Measurements from ENCODE around the gene PIWIL1. TPM values are rescaled to one million over a fixed set of nuclear protein-coding genes. Genes with fewer than 3 reads are reported as not detected.

PIWIL1 gene
- total RNA-seq, 1 experiment from 2014 or later = not detected

GRCh38 chr12:130336723-130337487, 782 bp upstream of the PIWIL1 start:
- H3K27me3 ChIP-seq (replicated peaks; ENCODE audit: insufficient read depth, low read depth, low read length, poor library complexity) = peaks cover 32% of the 10 kb centered on the region

GRCh38 chr12:130338794-130339601, 1.3 kb downstream of the PIWIL1 start:
- no peaks in the 10 kb centered on the region for H3K4me1 ChIP-seq (ENCODE audit: insufficient read depth, low read length, poor library complexity, severe bottlenecking)
- DNase-seq (ENCODE audit: low spot score) = no peak
- ChIA-PET POLR2A (ENCODE audit: low non-redundant PET) (no interaction called here), CTCF (no interaction called here)
- TF ChIP-seq CTCF (conservative IDR thresholded peaks at IDR 0.05; ENCODE audit: low read depth, low read length) (no peak), EZH2 (IDR thresholded peaks at IDR 0.05; ENCODE audit: borderline replicate concordance, low read depth, low read length, poor library complexity, severe bottlenecking) (no peak)
- H3K4me3 ChIP-seq (ENCODE audit: low read depth, low read length, poor library complexity, severe bottlenecking) = no peak overlapping the region
- BruUV-seq (replicated peaks) = no TSS peak
- intact Hi-C loops (cut with micrococcal nuclease; ENCODE audit: unreplicated experiment) = loop anchor here (5.0 kb wide), 1 partner anchor 307 kb away; no protein-coding TSS in a partner anchor
- no peak overlapping the region for H3K27ac ChIP-seq (ENCODE audit: low read depth, low read length, poor library complexity, severe bottlenecking)
- H3K27me3 ChIP-seq (replicated peaks; ENCODE audit: insufficient read depth, low read depth, low read length, poor library complexity) = peaks cover 27% of the 10 kb centered on the region
- no peaks in the 10 kb centered on the region for H3K9me3 ChIP-seq (ENCODE audit: low read depth, low read length, poor library complexity, severe bottlenecking)
- H3K36me3 ChIP-seq (ENCODE audit: insufficient read depth, low read length, poor library complexity, severe bottlenecking) = no peaks in the 10 kb centered on the region

More at GRCh38 chr12:130336723-130337487, 782 bp upstream of the PIWIL1 start:
- H3K4me3 ChIP-seq (ENCODE audit: low read depth, low read length, poor library complexity, severe bottlenecking) = no peak overlapping the region
- POLR2A ChIA-PET (ENCODE audit: low non-redundant PET) = no interaction called here
- no peak for DNase-seq (ENCODE audit: low spot score)
- no peaks in the 10 kb centered on the region for H3K36me3 ChIP-seq (ENCODE audit: insufficient read depth, low read length, poor library complexity, severe bottlenecking)
- H3K27ac ChIP-seq (ENCODE audit: low read depth, low read length, poor library complexity, severe bottlenecking) = no peak overlapping the region
- TF ChIP-seq EZH2 (IDR thresholded peaks at IDR 0.05; ENCODE audit: borderline replicate concordance, low read depth, low read length, poor library complexity, severe bottlenecking) = no peak
- no peak for TF ChIP-seq CTCF (conservative IDR thresholded peaks at IDR 0.05; ENCODE audit: low read depth, low read length)
- H3K9me3 ChIP-seq (ENCODE audit: low read depth, low read length, poor library complexity, severe bottlenecking) = no peaks in the 10 kb centered on the region
- no peaks in the 10 kb centered on the region for H3K4me1 ChIP-seq (ENCODE audit: insufficient read depth, low read length, poor library complexity, severe bottlenecking)
- no TSS peak for BruUV-seq (replicated peaks)
- CTCF ChIA-PET = no interaction called here
- intact Hi-C loops (cut with micrococcal nuclease; ENCODE audit: unreplicated experiment) = loop anchor here (5.0 kb wide), 1 partner anchor 305 kb away; no protein-coding TSS in a partner anchor

- Histone ChIP-seq H3K27me3 (replicated peaks; ENCODE audit: insufficient read depth, low read depth, low read length, poor library complexity) (peaks cover 27% of the 10 kb centered on the region), H3K4me3 (ENCODE audit: low read depth, low read length, poor library complexity, severe bottlenecking) (no peak overlapping the region), H3K36me3 (ENCODE audit: insufficient read depth, low read length, poor library complexity, severe bottlenecking) (no peaks in the 10 kb centered on the region), H3K4me1 (ENCODE audit: insufficient read depth, low read length, poor library complexity, severe bottlenecking) (no peaks in the 10 kb centered on the region), H3K27ac (ENCODE audit: low read depth, low read length, poor library complexity, severe bottlenecking) (no peak overlapping the region), H3K9me3 (ENCODE audit: low read depth, low read length, poor library complexity, severe bottlenecking) (no peaks in the 10 kb centered on the region)
- TF ChIP-seq CTCF (conservative IDR thresholded peaks at IDR 0.05; ENCODE audit: low read depth, low read length) = no peak
- ChIA-PET CTCF (interaction anchor here (0.7 kb wide), 1 partner anchor 315 kb away, joined by 3 read pairs; no protein-coding TSS in a partner anchor), POLR2A (ENCODE audit: low non-redundant PET) (no interaction called here)
- intact Hi-C loops (cut with micrococcal nuclease; ENCODE audit: unreplicated experiment) = loop anchor here (5.0 kb wide), 2 partner anchors 308 to 407 kb away; no protein-coding TSS in a partner anchor
- DNase-seq (ENCODE audit: low spot score) = no peak
- no TSS peak for BruUV-seq (replicated peaks)
These were observed 2.3 kb downstream of the PIWIL1 start for GRCh38 chr12:130339951-130340350.
